H1 (cell line): ENCODE data around the gene DRC7.

Experiments used
- BCL11A ChIP-seq, 2 experiments: IDR thresholded peaks; one replicate each; pipeline ENCODE4 v1.6.1; 2011; ENCODE audit warnings: low read depth in 2 of 2, low read length in 2 of 2, mild to moderate bottlenecking in 2 of 2
- CTCF ChIP-seq, 3 experiments: IDR thresholded peaks; 1 replicate in 2 of 3; 2 replicates in 1 of 3; pipeline versions ENCODE4 v1.5.1 to v1.6.1; 2011; ENCODE audit warnings: low read length in 3 of 3, mild to moderate bottlenecking in 3 of 3, inconsistent platforms in 2 of 3, low read depth in 1 of 3, moderate library complexity in 1 of 3; ENCODE audit not compliant: insufficient read depth in 1 of 3; ENCODE audit errors: control extremely low read depth in 1 of 3
- EZH2 ChIP-seq: fragments of 200-600 bp; sonication (generic); IDR thresholded peaks from 2 replicates; pipeline ENCODE4 v1.7.1; 2012; ENCODE audit warnings: low read depth, mild to moderate bottlenecking, moderate library complexity, low read length, inconsistent platforms; ENCODE audit not compliant: severe bottlenecking
- POU5F1 ChIP-seq: IDR thresholded peaks from 2 replicates; pipeline ENCODE4 v1.6.1; 2011; ENCODE audit warnings: low read depth, mild to moderate bottlenecking, low read length, moderate library complexity
- RFX5 ChIP-seq: IDR thresholded peaks from 2 replicates; pipeline ENCODE4 v1.6.1; 2011; ENCODE audit warnings: low read depth, low read length, improper control_type of control experiment, borderline replicate concordance
- SIX5 ChIP-seq: IDR thresholded peaks from 2 replicates; pipeline ENCODE4 v1.6.1; 2011; ENCODE audit warnings: mild to moderate bottlenecking, low read depth, low read length
- YY1 ChIP-seq: IDR thresholded peaks from 2 replicates; pipeline ENCODE4 v1.6.1; 2011; ENCODE audit warnings: low read depth, mild to moderate bottlenecking, low read length
- ZNF274 ChIP-seq: IDR thresholded peaks from 2 replicates; pipeline ENCODE4 v1.7.0; 2012; ENCODE audit warnings: low read length, borderline replicate concordance; ENCODE audit errors: extremely low read depth

- TF ChIP-seq CTCF (IDR thresholded peaks at IDR 0.05; ENCODE audit: control extremely low read depth in 1 of 3, insufficient read depth in 1 of 3, low read depth in 1 of 3, low read length in 3 of 3) (no peak), RFX5 (no peak), ZNF274 (no peak), BCL11A (IDR thresholded peaks at IDR 0.05; ENCODE audit: low read depth in 2 of 2, low read length in 2 of 2) (no peak), YY1 (no peak), POU5F1 (no peak), SIX5 (no peak), EZH2 (no peak)
Measured at GRCh38 chr16:57698812-57699405, 4.3 kb downstream of the DRC7 start.
